Measurements from ENCODE around the gene CWC22.
A peak's percentile ranks its signal among the peaks of the same experiment; 100 is the strongest.
"Not testable (repeated sequence)": the region's sequence is repeated elsewhere in the genome, so short reads cannot be mapped to it uniquely, and the experiment has no call there.

The CWC22 gene

DNA sequence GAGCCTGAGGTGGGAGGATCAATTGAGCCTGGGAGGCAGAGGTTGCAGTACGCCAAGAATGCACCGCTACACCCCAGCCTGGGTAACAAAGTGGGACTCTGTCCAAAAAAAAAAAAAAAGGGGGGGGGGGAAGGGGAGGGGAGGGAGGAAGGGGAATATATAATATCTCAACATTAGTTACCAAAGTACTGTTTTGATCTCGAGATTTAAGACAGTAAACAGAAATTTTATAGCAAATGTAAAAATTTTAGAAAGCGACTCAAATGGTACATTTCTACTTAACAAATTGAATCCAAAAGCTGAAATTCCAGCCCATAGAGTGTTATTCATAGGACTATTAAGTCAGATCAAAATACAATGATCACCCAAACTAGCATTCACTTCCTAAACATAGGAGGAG is 60.8 kb downstream of the CWC22 start:
- ChIA-PET CTCF (no interaction called here), POLR2A (no interaction called here)
- TF ChIP-seq FOXK2 (IDR thresholded peaks at IDR 0.05) (no peak), NFRKB (IDR thresholded peaks at IDR 0.05) (no peak), HDGF (IDR thresholded peaks at IDR 0.05; ENCODE audit: borderline replicate concordance) (no peak), ELF4 (IDR thresholded peaks at IDR 0.05) (no peak), L3MBTL2 (conservative IDR thresholded peaks at IDR 0.05) (no peak), SP1 (IDR thresholded peaks at IDR 0.05) (no peak), BHLHE40 (IDR thresholded peaks at IDR 0.05; ENCODE audit: borderline replicate concordance) (no peak), LEF1 (IDR thresholded peaks at IDR 0.05; ENCODE audit: borderline replicate concordance) (no peak), ARNT (IDR thresholded peaks at IDR 0.05) (no peak), FOXM1 (IDR thresholded peaks at IDR 0.05; ENCODE audit: borderline replicate concordance) (no peak), SUZ12 (IDR thresholded peaks at IDR 0.05) (no peak), CTBP1 (IDR thresholded peaks at IDR 0.05; ENCODE audit: borderline replicate concordance) (no peak), TARDBP (IDR thresholded peaks at IDR 0.05) (no peak)
- no peak for DNase-seq (ENCODE audit: extremely low spot score)

DNA sequence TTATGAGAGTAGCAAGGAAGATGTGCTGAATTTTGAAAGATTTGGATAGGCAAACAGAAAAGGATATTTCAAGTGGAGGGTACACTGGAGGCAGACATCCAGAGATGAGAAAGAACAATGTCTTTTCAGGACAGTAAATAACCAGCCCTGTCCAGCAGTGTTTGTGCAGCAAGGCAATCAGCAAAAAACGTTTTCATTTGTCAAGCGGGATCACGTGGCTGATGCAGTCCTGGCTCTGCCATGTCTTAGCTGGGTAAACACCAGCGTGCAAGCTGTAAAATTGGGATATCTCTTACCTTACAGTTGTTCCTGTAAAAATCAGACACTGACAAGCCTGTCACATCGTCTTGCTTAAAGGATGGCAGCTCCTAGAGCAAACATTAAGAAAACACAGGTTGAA is 67.8 kb downstream of the CWC22 start:
- ChIA-PET CTCF (interaction anchor here (0.6 kb wide), 1 partner anchor 34 kb away, joined by 3 read pairs; no protein-coding TSS in a partner anchor), POLR2A (no interaction called here)
- no peak for DNase-seq (ENCODE audit: extremely low spot score)
- TF ChIP-seq FOXM1 (IDR thresholded peaks at IDR 0.05; ENCODE audit: borderline replicate concordance) = no peak
- TF ChIP-seq TARDBP (IDR thresholded peaks at IDR 0.05) = no peak

DNA sequence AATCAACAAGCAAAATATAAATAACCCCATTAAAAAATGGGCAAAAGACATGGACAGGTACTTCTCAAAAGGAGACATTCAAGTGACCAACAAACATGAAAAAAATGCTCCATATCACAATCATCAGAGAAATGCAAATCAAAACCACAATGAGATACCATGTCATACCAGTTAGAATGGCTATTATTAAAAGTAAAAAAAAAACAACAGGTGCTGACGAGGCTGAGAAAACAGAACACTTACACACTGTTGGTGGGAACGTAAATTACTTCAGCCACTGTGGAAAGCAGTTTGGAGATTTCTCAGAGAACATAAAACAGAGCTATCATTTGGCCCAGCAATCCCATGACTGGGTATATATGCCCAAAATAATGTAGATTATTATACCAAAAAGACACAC is 69.1 kb downstream of the CWC22 start:
- ChIA-PET POLR2A (no interaction called here), CTCF (interaction anchor here (0.6 kb wide), 1 partner anchor 991 kb away, joined by 3 read pairs; no protein-coding TSS in a partner anchor)
- DNase-seq (ENCODE audit: extremely low spot score) = no peak
- no peak for TF ChIP-seq TARDBP (IDR thresholded peaks at IDR 0.05)
- no peak for TF ChIP-seq ELF4 (IDR thresholded peaks at IDR 0.05)
- TF ChIP-seq BHLHE40 (IDR thresholded peaks at IDR 0.05; ENCODE audit: borderline replicate concordance) = no peak
- TF ChIP-seq SP1 (IDR thresholded peaks at IDR 0.05) = no peak
- no peak for TF ChIP-seq FOXA1 (IDR thresholded peaks at IDR 0.05)
- no peak for TF ChIP-seq FOXM1 (IDR thresholded peaks at IDR 0.05; ENCODE audit: borderline replicate concordance)
- no peak for TF ChIP-seq HDGF (IDR thresholded peaks at IDR 0.05; ENCODE audit: borderline replicate concordance)
- TF ChIP-seq SUZ12 (IDR thresholded peaks at IDR 0.05) = no peak
- no peak for TF ChIP-seq CTBP1 (IDR thresholded peaks at IDR 0.05; ENCODE audit: borderline replicate concordance)
- TF ChIP-seq, protein P1, sequence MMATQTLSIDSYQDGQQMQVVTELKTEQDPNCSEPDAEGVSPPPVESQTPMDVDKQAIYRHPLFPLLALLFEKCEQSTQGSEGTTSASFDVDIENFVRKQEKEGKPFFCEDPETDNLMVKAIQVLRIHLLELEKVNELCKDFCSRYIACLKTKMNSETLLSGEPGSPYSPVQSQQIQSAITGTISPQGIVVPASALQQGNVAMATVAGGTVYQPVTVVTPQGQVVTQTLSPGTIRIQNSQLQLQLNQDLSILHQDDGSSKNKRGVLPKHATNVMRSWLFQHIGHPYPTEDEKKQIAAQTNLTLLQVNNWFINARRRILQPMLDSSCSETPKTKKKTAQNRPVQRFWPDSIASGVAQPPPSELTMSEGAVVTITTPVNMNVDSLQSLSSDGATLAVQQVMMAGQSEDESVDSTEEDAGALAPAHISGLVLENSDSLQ (IDR thresholded peaks at IDR 0.05) = no peak
- no peak for TF ChIP-seq L3MBTL2 (conservative IDR thresholded peaks at IDR 0.05)

DNA sequence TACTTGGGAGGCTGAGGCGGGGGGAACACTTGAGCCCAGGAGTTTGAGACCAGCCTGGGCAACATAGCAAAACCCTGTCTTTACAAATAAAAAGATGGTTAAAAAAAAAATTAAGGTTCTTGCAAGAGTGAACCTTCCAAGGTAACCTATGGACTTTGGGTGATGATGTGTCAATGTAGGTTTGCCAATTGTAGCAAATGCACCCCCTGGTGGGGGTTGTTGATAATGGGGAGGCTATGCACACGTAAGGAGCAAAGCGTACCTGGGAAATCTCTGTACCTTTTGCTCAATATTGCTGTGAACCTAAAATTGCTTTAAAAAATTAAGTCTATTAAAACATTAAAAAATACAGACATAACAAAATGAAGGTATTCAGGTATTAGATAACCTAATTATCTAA is 70.4 kb downstream of the CWC22 start:
- POLR2A ChIA-PET = no interaction called here
- CTCF ChIA-PET = no interaction called here
- DNase-seq (ENCODE audit: extremely low spot score) = peak; percentile 18
- TF ChIP-seq ELF4 (IDR thresholded peaks at IDR 0.05) (no peak), FOXA1 (IDR thresholded peaks at IDR 0.05) (no peak), ARNT (IDR thresholded peaks at IDR 0.05) (no peak), FOXM1 (IDR thresholded peaks at IDR 0.05; ENCODE audit: borderline replicate concordance) (no peak)

DNA sequence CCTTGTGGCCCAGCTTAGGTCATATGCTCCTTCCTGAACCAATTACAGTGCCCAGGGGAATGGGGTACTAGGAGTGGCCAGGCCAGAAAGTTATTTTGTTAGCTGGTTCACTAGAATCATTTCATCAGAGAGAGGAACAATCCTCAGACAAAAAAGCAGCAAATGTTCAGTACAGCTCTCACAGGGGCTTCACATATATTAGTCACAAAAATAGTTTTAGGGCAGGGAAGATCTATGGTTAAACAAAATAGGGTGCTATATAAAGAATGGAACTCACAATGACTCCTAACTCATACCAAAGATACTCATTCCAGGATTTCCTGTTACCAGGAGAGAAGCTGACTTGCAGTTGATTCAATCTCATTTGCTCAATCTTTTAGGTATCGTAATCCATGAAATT is 71.0 kb downstream of the CWC22 start:
- ChIA-PET CTCF (no interaction called here), POLR2A (no interaction called here)
- no peak for TF ChIP-seq SP1 (IDR thresholded peaks at IDR 0.05)
- TF ChIP-seq ELF4 (IDR thresholded peaks at IDR 0.05) = no peak
- no peak for TF ChIP-seq FOXK2 (IDR thresholded peaks at IDR 0.05)
- TF ChIP-seq NFRKB (IDR thresholded peaks at IDR 0.05) = no peak
- TF ChIP-seq FOXM1 (IDR thresholded peaks at IDR 0.05; ENCODE audit: borderline replicate concordance) = no peak
- no peak for TF ChIP-seq LEF1 (IDR thresholded peaks at IDR 0.05; ENCODE audit: borderline replicate concordance)
- no peak for TF ChIP-seq FOXA1 (IDR thresholded peaks at IDR 0.05)
- TF ChIP-seq SUZ12 (IDR thresholded peaks at IDR 0.05) = no peak
- TF ChIP-seq HDGF (IDR thresholded peaks at IDR 0.05; ENCODE audit: borderline replicate concordance) = no peak
- TF ChIP-seq L3MBTL2 (conservative IDR thresholded peaks at IDR 0.05) = no peak
- TF ChIP-seq CTBP1 (IDR thresholded peaks at IDR 0.05; ENCODE audit: borderline replicate concordance) = no peak
- TF ChIP-seq ARNT (IDR thresholded peaks at IDR 0.05) = no peak
- TF ChIP-seq, protein P1 (IDR thresholded peaks at IDR 0.05) = no peak
- no peak for TF ChIP-seq BHLHE40 (IDR thresholded peaks at IDR 0.05; ENCODE audit: borderline replicate concordance)
- no peak for TF ChIP-seq ZNF384 (IDR thresholded peaks at IDR 0.05)
- no peak for TF ChIP-seq TARDBP (IDR thresholded peaks at IDR 0.05)
- no peak for DNase-seq (ENCODE audit: extremely low spot score)

DNA sequence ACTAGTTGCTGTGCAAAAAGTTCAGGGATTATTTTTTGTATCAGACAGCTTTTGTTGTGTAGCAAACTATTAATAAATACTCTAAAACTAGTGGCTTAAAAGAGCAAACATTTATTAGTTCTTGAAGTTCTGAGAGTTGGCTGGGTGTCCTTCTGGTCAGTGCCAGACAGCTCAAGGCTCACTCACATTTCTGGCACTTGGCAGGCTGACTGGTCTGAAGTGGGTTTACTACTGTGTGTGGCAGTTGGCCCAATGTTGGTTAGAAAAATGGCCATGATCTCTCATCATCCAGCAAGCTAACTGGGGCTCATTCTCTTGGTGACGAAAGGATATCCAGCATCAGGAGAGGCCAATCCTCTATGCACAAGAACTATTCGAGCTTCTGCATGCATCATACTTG is 74.3 kb downstream of the CWC22 start:
- no peak for TF ChIP-seq FOXA1 (IDR thresholded peaks at IDR 0.05)
- TF ChIP-seq HDGF (IDR thresholded peaks at IDR 0.05; ENCODE audit: borderline replicate concordance) = no peak
- DNase-seq (ENCODE audit: extremely low spot score) = no peak
- ChIA-PET CTCF (interaction anchor here (0.7 kb wide), 1 partner anchor 90 kb away, joined by 3 read pairs; no protein-coding TSS in a partner anchor), POLR2A (no interaction called here)

DNA sequence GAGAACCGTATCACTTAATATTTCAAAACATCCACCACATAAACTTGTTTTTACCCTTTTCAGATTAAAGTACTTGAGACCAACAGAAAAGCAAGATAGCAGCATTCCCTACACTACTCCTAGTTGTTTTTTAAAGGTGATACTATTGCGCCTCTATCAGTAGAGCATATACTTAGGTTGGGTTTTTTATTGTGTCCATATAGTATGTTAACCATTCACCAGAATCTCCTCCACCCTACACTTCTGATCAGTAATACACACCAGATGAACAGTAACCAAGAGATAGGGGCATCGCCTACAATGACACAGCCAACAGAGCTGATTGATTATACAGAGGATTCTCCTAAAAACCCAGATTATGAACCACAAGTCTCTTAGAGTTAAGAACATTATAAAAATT is 75.6 kb downstream of the CWC22 start:
- CTCF ChIA-PET = no interaction called here

DNA sequence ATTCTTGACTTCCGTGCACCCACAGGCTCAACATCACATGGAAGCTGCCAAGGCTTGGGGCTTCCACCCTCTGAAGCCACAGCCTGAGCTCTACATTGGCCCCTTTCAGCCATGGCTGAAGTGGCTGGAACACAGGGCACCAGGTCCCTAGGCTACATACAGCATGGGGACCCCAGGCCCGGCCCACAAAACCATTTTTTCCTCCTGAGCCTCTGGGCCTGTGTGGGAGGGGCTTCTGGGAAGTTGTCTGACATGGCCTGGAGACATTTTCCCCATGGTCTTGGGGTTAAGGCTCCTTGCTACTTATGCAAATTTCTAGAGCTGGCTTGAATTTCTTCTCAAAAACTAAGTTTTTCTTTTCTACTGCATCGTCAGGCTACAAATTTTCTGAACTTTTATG is 77.1 kb downstream of the CWC22 start:
- POLR2A ChIA-PET; DNase-seq (ENCODE audit: extremely low spot score): not testable (repeated sequence)
- CTCF ChIA-PET = interaction anchor here (0.6 kb wide), 1 partner anchor 87 kb away, joined by 3 read pairs; no protein-coding TSS in a partner anchor

More for the DNA sequence above, 75.6 kb downstream of the CWC22 start:
- TF ChIP-seq SP1 (IDR thresholded peaks at IDR 0.05) (no peak), BHLHE40 (IDR thresholded peaks at IDR 0.05; ENCODE audit: borderline replicate concordance) (no peak), ARNT (IDR thresholded peaks at IDR 0.05) (no peak), FOXK2 (IDR thresholded peaks at IDR 0.05) (no peak), NFRKB (IDR thresholded peaks at IDR 0.05) (no peak), FOXA1 (IDR thresholded peaks at IDR 0.05) (no peak), L3MBTL2 (conservative IDR thresholded peaks at IDR 0.05) (no peak), CTBP1 (IDR thresholded peaks at IDR 0.05; ENCODE audit: borderline replicate concordance) (no peak), LEF1 (IDR thresholded peaks at IDR 0.05; ENCODE audit: borderline replicate concordance) (no peak), TARDBP (IDR thresholded peaks at IDR 0.05) (no peak), ZNF384 (IDR thresholded peaks at IDR 0.05) (no peak), SUZ12 (IDR thresholded peaks at IDR 0.05) (no peak), ELF4 (IDR thresholded peaks at IDR 0.05) (no peak), HDGF (IDR thresholded peaks at IDR 0.05; ENCODE audit: borderline replicate concordance) (no peak)
- TF ChIP-seq, protein P1 (IDR thresholded peaks at IDR 0.05) = no peak
- DNase-seq (ENCODE audit: extremely low spot score) = no peak
- POLR2A ChIA-PET = no interaction called here

All from HEK293T (cell line).